ENCODE results near the gene RIMBP2.

RIMBP2 gene

GRCh38 chr12:130385193-130385592 is 330.9 kb downstream of the RIMBP2 start:
- no peak for DNase-seq (ENCODE audit: low spot score)
- no peak for FAIRE-seq

- DNase-seq (ENCODE audit: low spot score) = no peak
- no peak for FAIRE-seq
These were observed 331.9 kb downstream of the RIMBP2 start for GRCh38 chr12:130384234-130384633.

- DNase-seq (ENCODE audit: low spot score) (no peak), FAIRE-seq (no peak)
These were observed 333.3 kb downstream of the RIMBP2 start for GRCh38 chr12:130382818-130383217.

GRCh38 chr12:130375296-130376287 is 340.5 kb downstream of the RIMBP2 start:
- no peak for FAIRE-seq
- DNase-seq (ENCODE audit: low spot score) = peak; percentile 31

GRCh38 chr12:130374083-130374482 is 342.0 kb downstream of the RIMBP2 start:
- FAIRE-seq = no peak
- no peak for DNase-seq (ENCODE audit: low spot score)

GRCh38 chr12:130372936-130373335 is 343.2 kb downstream of the RIMBP2 start:
- FAIRE-seq (no peak), DNase-seq (ENCODE audit: low spot score) (no peak)

GRCh38 chr12:130371296-130371695 is 344.8 kb downstream of the RIMBP2 start:
- no peak for FAIRE-seq
- DNase-seq (ENCODE audit: low spot score) = no peak

GRCh38 chr12:130369816-130370215 is 346.3 kb downstream of the RIMBP2 start:
- no peak for FAIRE-seq
- DNase-seq (ENCODE audit: low spot score) = no peak

- DNase-seq (ENCODE audit: low spot score) (no peak), FAIRE-seq (no peak)
These were observed 348.6 kb downstream of the RIMBP2 start for GRCh38 chr12:130367523-130367922.

GRCh38 chr12:130367003-130367402 is 349.1 kb downstream of the RIMBP2 start:
- FAIRE-seq = no peak
- no peak for DNase-seq (ENCODE audit: low spot score)

- FAIRE-seq (no peak), DNase-seq (ENCODE audit: low spot score) (no peak)
These were observed 349.9 kb downstream of the RIMBP2 start for GRCh38 chr12:130366159-130366558.

GRCh38 chr12:130364578-130364977 is 351.5 kb downstream of the RIMBP2 start:
- DNase-seq (ENCODE audit: low spot score) = no peak
- FAIRE-seq = no peak

GRCh38 chr12:130362060-130362459 is 354.0 kb downstream of the RIMBP2 start:
- no peak for FAIRE-seq
- DNase-seq (ENCODE audit: low spot score) = no peak

- DNase-seq (ENCODE audit: low spot score) (no peak), FAIRE-seq (no peak)
These were observed 358.3 kb downstream of the RIMBP2 start for GRCh38 chr12:130357729-130358330.

- DNase-seq (ENCODE audit: low spot score) (no peak), FAIRE-seq (no peak)
These were observed 358.9 kb downstream of the RIMBP2 start for GRCh38 chr12:130357241-130357640.

GRCh38 chr12:130356222-130356621 is 359.9 kb downstream of the RIMBP2 start:
- no peak for DNase-seq (ENCODE audit: low spot score)
- no peak for FAIRE-seq

GRCh38 chr12:130354407-130354806 is 361.7 kb downstream of the RIMBP2 start:
- DNase-seq (ENCODE audit: low spot score) (no peak), FAIRE-seq (no peak)

- DNase-seq (ENCODE audit: low spot score) (no peak), FAIRE-seq (no peak)
These were observed 363.0 kb downstream of the RIMBP2 start for GRCh38 chr12:130353081-130353480.

- no peak for DNase-seq (ENCODE audit: low spot score)
- no peak for FAIRE-seq
These were observed 364.8 kb downstream of the RIMBP2 start for GRCh38 chr12:130351326-130351725.

- FAIRE-seq (no peak), DNase-seq (ENCODE audit: low spot score) (no peak)
These were observed 365.4 kb downstream of the RIMBP2 start for GRCh38 chr12:130350715-130351114.

GRCh38 chr12:130347588-130347987 is 368.5 kb downstream of the RIMBP2 start:
- no peak for DNase-seq (ENCODE audit: low spot score)
- no peak for FAIRE-seq

All from urothelium cell line (cell line).